MM.1S (cell line): ENCODE measurements around the gene EIF4G1.

Source experiments
- CTCF ChIP-seq: fragments of 300-600 bp; sonication (generic); IDR thresholded peaks from 2 replicates; pipeline ENCODE4 v1.5.1; 2016; ENCODE audit warnings: antibody characterized with exemption, low read length, mixed read lengths
- EZH2 ChIP-seq: fragments of 300-600 bp; sonication (generic); optimal IDR thresholded peaks from 2 replicates; pipeline ENCODE3; 2017; ENCODE audit warnings: low read depth, mild to moderate bottlenecking, antibody characterized with exemption, low read length, mixed read lengths

- no peak for TF ChIP-seq CTCF
- no peak for TF ChIP-seq EZH2
Measured at GRCh38 chr3:184298759-184299487, 15.5 kb upstream of the EIF4G1 start, which contains the start of gene PSMD2.
